Osteocyte (in vitro differentiated cells): ENCODE measurements around the gene NUAK1. TPM values are rescaled to one million over a fixed set of nuclear protein-coding genes. Genes with fewer than 3 reads are reported as not detected.
A peak's percentile ranks its signal among the peaks of the same experiment; 100 is the strongest.

Experiments used
- DNase-seq: peaks from one replicate; pipeline ENCODE4 v3.0.0; 2021; ENCODE audit warnings: mixed read lengths; ENCODE audit not compliant: unreplicated experiment; ENCODE audit errors: extremely low spot score
- H3K27ac Mint-ChIP-seq: one replicate; pipeline ENCODE4 v1.8.0; 2021; ENCODE audit warnings: mild to moderate bottlenecking, mixed read lengths; ENCODE audit not compliant: unreplicated experiment
- H3K27me3 Mint-ChIP-seq: one replicate; pipeline ENCODE4 v1.8.0; 2021; ENCODE audit warnings: mixed read lengths; ENCODE audit not compliant: unreplicated experiment
- H3K36me3 Mint-ChIP-seq: one replicate; pipeline ENCODE4 v1.8.0; 2021; ENCODE audit warnings: mixed read lengths; ENCODE audit not compliant: unreplicated experiment
- H3K4me1 Mint-ChIP-seq: one replicate; pipeline ENCODE4 v1.8.0; 2021; ENCODE audit warnings: mixed read lengths; ENCODE audit not compliant: unreplicated experiment
- H3K4me3 Mint-ChIP-seq: one replicate; pipeline ENCODE4 v1.8.0; 2021; ENCODE audit warnings: mild to moderate bottlenecking, moderate library complexity, mixed read lengths; ENCODE audit not compliant: unreplicated experiment
- H3K9me3 Mint-ChIP-seq: one replicate; pipeline ENCODE4 v1.8.0; 2021; ENCODE audit warnings: mixed read lengths; ENCODE audit not compliant: unreplicated experiment
- CTCF ChIP-seq: fragments of 200-600 bp; sonication (generic); IDR thresholded peaks from 2 replicates; pipeline ENCODE4 v1.5.0; 2021; ENCODE audit warnings: antibody characterized with exemption, mild to moderate bottlenecking, moderate library complexity
- total RNA-seq: library from RNA; stranded (reverse); gene quantifications from 2 replicates; pipeline ENCODE4 v1.2.1, GENCODE V29; 2021

Gene NUAK1
- total RNA-seq, 1 donor from 2014 or later, result 21.1 TPM

- Mint-ChIP-seq H3K9me3 (no peaks in the 10 kb centered on the region), H3K36me3 (peaks cover 34% of the 10 kb centered on the region), H3K4me1 (peaks cover 19% of the 10 kb centered on the region), H3K27me3 (no peaks in the 10 kb centered on the region), H3K4me3 (no peak overlapping the region), H3K27ac (peak overlapping the region; percentile 7)
- DNase-seq, result no peak
- no peak for TF ChIP-seq CTCF
Measured at GRCh38 chr12:106101803-106102202, 37.0 kb downstream of the NUAK1 start.

GRCh38 chr12:106098691-106099200, 40.0 kb downstream of the NUAK1 start:
- H3K4me3 Mint-ChIP-seq, result no peak overlapping the region
- peaks cover 32% of the 10 kb centered on the region for H3K4me1 Mint-ChIP-seq
- no peak for DNase-seq
- no peaks in the 10 kb centered on the region for H3K27me3 Mint-ChIP-seq
- no peak overlapping the region for H3K27ac Mint-ChIP-seq
- no peak for TF ChIP-seq CTCF
- H3K36me3 Mint-ChIP-seq, result peaks cover 28% of the 10 kb centered on the region
- H3K9me3 Mint-ChIP-seq, result no peaks in the 10 kb centered on the region

- DNase-seq, result no peak
- Mint-ChIP-seq H3K36me3 (peaks cover 26% of the 10 kb centered on the region), H3K9me3 (no peaks in the 10 kb centered on the region), H3K4me3 (no peak overlapping the region), H3K27me3 (no peaks in the 10 kb centered on the region), H3K27ac (peak overlapping the region; percentile 9), H3K4me1 (peaks cover 47% of the 10 kb centered on the region)
- no peak for TF ChIP-seq CTCF
Measured at GRCh38 chr12:106097011-106097410, 41.7 kb downstream of the NUAK1 start.

- Mint-ChIP-seq H3K27me3 (no peaks in the 10 kb centered on the region), H3K4me1 (peaks cover 49% of the 10 kb centered on the region), H3K9me3 (no peaks in the 10 kb centered on the region), H3K36me3 (peaks cover 22% of the 10 kb centered on the region), H3K27ac (peak overlapping the region; percentile 2), H3K4me3 (no peak overlapping the region)
- DNase-seq, result no peak
- no peak for TF ChIP-seq CTCF
Measured at GRCh38 chr12:106096376-106096775, 42.4 kb downstream of the NUAK1 start.

GRCh38 chr12:106094304-106094703, 44.5 kb downstream of the NUAK1 start:
- Mint-ChIP-seq H3K27ac (peak overlapping the region; percentile 99), H3K4me3 (no peak overlapping the region), H3K36me3 (peaks cover 21% of the 10 kb centered on the region), H3K27me3 (no peaks in the 10 kb centered on the region), H3K4me1 (peaks cover 69% of the 10 kb centered on the region), H3K9me3 (no peaks in the 10 kb centered on the region)
- no peak for DNase-seq
- TF ChIP-seq CTCF, result no peak
